Posterior vena cava (tissue), 2 donors: ENCODE data around the gene RTN4. TPM values are rescaled to one million over a fixed set of nuclear protein-coding genes. Genes with fewer than 3 reads are reported as not detected.

ENCODE experiments used
- total RNA-seq, 2 donors: library from RNA; stranded (reverse); fragmentation: NEBNext Ultra II Directional; extraction: Animal tissue kit (Norgen Biotek cat#: 25700); gene quantifications; one replicate each; pipeline ENCODE4 v1.2.1, GENCODE V29; 2021
- donor health status: DM: yes; HTN: yes; CAD: no.
- donor health status: DM: yes; HTN: yes; CAD: no.

Gene RTN4
- total RNA-seq, 2 donors from 2014 or later, result 324 to 410 TPM

Other genes starting within 250 kb of the RTN4 start
- 1 to 10 TPM; 7.1 to 9.3 TPM for gene CLHC1, start 181.8 kb upstream of the RTN4 start, total RNA-seq
- gene RPS27A, start 182.2 kb upstream of the RTN4 start, total RNA-seq, result 100 to 1,000 TPM; 782 to 816 TPM
- 10 to 100 TPM; 18.6 to 19.9 TPM for gene MTIF2, start 218.8 kb upstream of the RTN4 start, total RNA-seq